ENCODE measurements around the gene RAB5A.
"Not testable (repeated sequence)": the region's sequence is repeated elsewhere in the genome, so short reads cannot be mapped to it uniquely, and the experiment has no call there.

The RAB5A gene

GRCh38 chr3:19948226-19948591 is 1.3 kb downstream of the RAB5A start:
- DNase-seq (ENCODE audit: low spot score), result no peak

- DNase-seq (ENCODE audit: low spot score), result no peak
These were observed 3.4 kb downstream of the RAB5A start for GRCh38 chr3:19950316-19950715.

GRCh38 chr3:19954676-19955075 is 7.8 kb downstream of the RAB5A start:
- DNase-seq (ENCODE audit: low spot score), result no peak

GRCh38 chr3:19957354-19957753 is 10.5 kb downstream of the RAB5A start:
- DNase-seq (ENCODE audit: low spot score), result not testable (repeated sequence)

GRCh38 chr3:19959505-19959904 is 12.6 kb downstream of the RAB5A start:
- no peak for DNase-seq (ENCODE audit: low spot score)

- no peak for DNase-seq (ENCODE audit: low spot score)
These were observed 13.8 kb downstream of the RAB5A start for GRCh38 chr3:19960696-19961095.

- DNase-seq (ENCODE audit: low spot score), result no peak
These were observed 15.1 kb downstream of the RAB5A start for GRCh38 chr3:19961960-19962359.

GRCh38 chr3:19967208-19967607 is 20.3 kb downstream of the RAB5A start:
- DNase-seq (ENCODE audit: low spot score), result no peak

GRCh38 chr3:19967812-19968211 is 20.9 kb downstream of the RAB5A start:
- DNase-seq (ENCODE audit: low spot score), result no peak

GRCh38 chr3:19970327-19970726 is 23.4 kb downstream of the RAB5A start:
- DNase-seq (ENCODE audit: low spot score), result no peak

- DNase-seq (ENCODE audit: low spot score), result no peak
These were observed 25.2 kb downstream of the RAB5A start for GRCh38 chr3:19972054-19972453.

- not testable (repeated sequence) for DNase-seq (ENCODE audit: low spot score)
These were observed 42.0 kb downstream of the RAB5A start for GRCh38 chr3:19988904-19989303.

- no peak for DNase-seq (ENCODE audit: low spot score)
These were observed 47.9 kb downstream of the RAB5A start for GRCh38 chr3:19994796-19995195.

- no peak for DNase-seq (ENCODE audit: low spot score)
These were observed 50.6 kb downstream of the RAB5A start for GRCh38 chr3:19997502-19997901.

- DNase-seq (ENCODE audit: low spot score), result no peak
These were observed 55.0 kb downstream of the RAB5A start for GRCh38 chr3:20001932-20002331.

GRCh38 chr3:20007960-20008359 is 61.1 kb downstream of the RAB5A start:
- no peak for DNase-seq (ENCODE audit: low spot score)

GRCh38 chr3:20008646-20009045 is 61.7 kb downstream of the RAB5A start:
- DNase-seq (ENCODE audit: low spot score), result no peak

- DNase-seq (ENCODE audit: low spot score), result no peak
These were observed 65.3 kb downstream of the RAB5A start, which contains the start of gene PP2D1 for GRCh38 chr3:20012164-20012563. Gene PP2D1, minus strand, starts transcription at chr3:20012264. Its CDS starts 192 bp downstream, at chr3:20012072.

- DNase-seq (ENCODE audit: low spot score), result no peak
These were observed 66.5 kb downstream of the RAB5A start for GRCh38 chr3:20013396-20013795.

- no peak for DNase-seq (ENCODE audit: low spot score)
These were observed 68.6 kb downstream of the RAB5A start for GRCh38 chr3:20015525-20015924.

- DNase-seq (ENCODE audit: low spot score), result not testable (repeated sequence)
These were observed 69.2 kb downstream of the RAB5A start for GRCh38 chr3:20016076-20016475.

GRCh38 chr3:20022954-20023622 is 76.2 kb downstream of the RAB5A start:
- no peak for DNase-seq (ENCODE audit: low spot score)

GRCh38 chr3:20023623-20024405 is 76.9 kb downstream of the RAB5A start:
- no peak for DNase-seq (ENCODE audit: low spot score)

GRCh38 chr3:20027136-20027535 is 80.2 kb downstream of the RAB5A start:
- no peak for DNase-seq (ENCODE audit: low spot score)
